ENCODE data around the gene SYTL2. TPM values are rescaled to one million over a fixed set of nuclear protein-coding genes. Genes with fewer than 3 reads are reported as not detected.

Gene SYTL2
- total RNA-seq, 1 donor, result 19.9 TPM

- Histone ChIP-seq H3K9me3 (ENCODE audit: low read depth, low read length) (no peaks in the 10 kb centered on the region), H4K20me1 (ENCODE audit: insufficient read depth, low read length) (no peaks in the 10 kb centered on the region), H3K27me3 (ENCODE audit: insufficient read depth, low read length) (no peaks in the 10 kb centered on the region), H3K79me2 (ENCODE audit: insufficient read depth, low read length) (no peaks in the 10 kb centered on the region), H3K36me3 (ENCODE audit: insufficient read depth, low read length) (no peaks in the 10 kb centered on the region), H2AFZ (ENCODE audit: low read length) (no peak overlapping the region), H3K4me3 (ENCODE audit: insufficient read depth, low read length) (no peak overlapping the region), H3K4me1 (ENCODE audit: insufficient read depth, low read length) (peaks cover 17% of the 10 kb centered on the region), H3K27ac (ENCODE audit: low read depth, low read length) (no peak overlapping the region), H3K4me2 (ENCODE audit: insufficient read depth, low read length) (no peak overlapping the region)
- no peak for TF ChIP-seq CTCF (IDR thresholded peaks at IDR 0.05; ENCODE audit: extremely low read depth, low read depth, low read length)
- no peak for DNase-seq (ENCODE audit: insufficient read length, low spot score, missing footprints)
Observed at GRCh38 chr11:85848006-85848405, 37.1 kb upstream of the SYTL2 start.

- no peak overlapping the region for H3K27ac ChIP-seq (ENCODE audit: low read depth, low read length)
- no peaks in the 10 kb centered on the region for H4K20me1 ChIP-seq (ENCODE audit: insufficient read depth, low read length)
- no peak for TF ChIP-seq CTCF (IDR thresholded peaks at IDR 0.05; ENCODE audit: extremely low read depth, low read depth, low read length)
- no peak for DNase-seq (ENCODE audit: insufficient read length, low spot score, missing footprints)
- H3K36me3 ChIP-seq (ENCODE audit: insufficient read depth, low read length), result no peaks in the 10 kb centered on the region
- H3K4me1 ChIP-seq (ENCODE audit: insufficient read depth, low read length), result peaks cover 17% of the 10 kb centered on the region
- H3K4me2 ChIP-seq (ENCODE audit: insufficient read depth, low read length), result no peak overlapping the region
- H3K27me3 ChIP-seq (ENCODE audit: insufficient read depth, low read length), result no peaks in the 10 kb centered on the region
- H3K4me3 ChIP-seq (ENCODE audit: insufficient read depth, low read length), result no peak overlapping the region
- no peaks in the 10 kb centered on the region for H3K9me3 ChIP-seq (ENCODE audit: low read depth, low read length)
- no peak overlapping the region for H2AFZ ChIP-seq (ENCODE audit: low read length)
- H3K79me2 ChIP-seq (ENCODE audit: insufficient read depth, low read length), result no peaks in the 10 kb centered on the region
Observed at GRCh38 chr11:85847436-85847835, 36.5 kb upstream of the SYTL2 start.

DNA sequence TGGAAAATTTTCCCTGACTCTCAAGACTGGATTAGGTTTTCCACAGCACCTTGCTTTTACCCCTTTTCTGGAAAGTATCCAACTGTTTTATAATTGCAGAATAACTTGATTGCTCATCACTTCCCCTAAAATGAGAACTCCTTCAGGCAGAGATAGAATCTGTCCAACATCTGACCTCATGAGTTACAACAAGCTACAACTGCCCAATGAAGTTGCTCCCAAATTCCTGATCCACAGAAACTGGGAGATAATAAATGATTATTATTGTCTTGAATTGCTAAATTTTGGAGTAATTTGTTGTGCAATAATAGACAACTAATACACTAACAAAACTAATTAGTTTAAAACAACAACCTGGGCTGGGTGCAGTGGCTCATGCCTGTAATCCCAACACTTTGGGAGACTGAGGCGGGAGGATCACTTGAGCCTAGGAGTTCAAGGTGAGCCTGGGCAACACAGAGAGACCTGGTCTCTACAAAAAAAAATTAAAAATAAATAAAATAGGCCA lies 34.2 kb upstream of the SYTL2 start:
- Histone ChIP-seq H4K20me1 (ENCODE audit: insufficient read depth, low read length) (no peaks in the 10 kb centered on the region), H3K79me2 (ENCODE audit: insufficient read depth, low read length) (no peaks in the 10 kb centered on the region), H3K9me3 (ENCODE audit: low read depth, low read length) (no peaks in the 10 kb centered on the region), H3K36me3 (ENCODE audit: insufficient read depth, low read length) (no peaks in the 10 kb centered on the region), H3K4me3 (ENCODE audit: insufficient read depth, low read length) (no peak overlapping the region), H3K4me2 (ENCODE audit: insufficient read depth, low read length) (no peak overlapping the region), H3K4me1 (ENCODE audit: insufficient read depth, low read length) (peaks cover 17% of the 10 kb centered on the region), H3K27me3 (ENCODE audit: insufficient read depth, low read length) (no peaks in the 10 kb centered on the region), H3K27ac (ENCODE audit: low read depth, low read length) (no peak overlapping the region), H2AFZ (ENCODE audit: low read length) (no peak overlapping the region)
- peak; percentile 41 for DNase-seq (ENCODE audit: insufficient read length, low spot score, missing footprints)
- TF ChIP-seq CTCF (IDR thresholded peaks at IDR 0.05; ENCODE audit: extremely low read depth, low read depth, low read length), result no peak

DNA sequence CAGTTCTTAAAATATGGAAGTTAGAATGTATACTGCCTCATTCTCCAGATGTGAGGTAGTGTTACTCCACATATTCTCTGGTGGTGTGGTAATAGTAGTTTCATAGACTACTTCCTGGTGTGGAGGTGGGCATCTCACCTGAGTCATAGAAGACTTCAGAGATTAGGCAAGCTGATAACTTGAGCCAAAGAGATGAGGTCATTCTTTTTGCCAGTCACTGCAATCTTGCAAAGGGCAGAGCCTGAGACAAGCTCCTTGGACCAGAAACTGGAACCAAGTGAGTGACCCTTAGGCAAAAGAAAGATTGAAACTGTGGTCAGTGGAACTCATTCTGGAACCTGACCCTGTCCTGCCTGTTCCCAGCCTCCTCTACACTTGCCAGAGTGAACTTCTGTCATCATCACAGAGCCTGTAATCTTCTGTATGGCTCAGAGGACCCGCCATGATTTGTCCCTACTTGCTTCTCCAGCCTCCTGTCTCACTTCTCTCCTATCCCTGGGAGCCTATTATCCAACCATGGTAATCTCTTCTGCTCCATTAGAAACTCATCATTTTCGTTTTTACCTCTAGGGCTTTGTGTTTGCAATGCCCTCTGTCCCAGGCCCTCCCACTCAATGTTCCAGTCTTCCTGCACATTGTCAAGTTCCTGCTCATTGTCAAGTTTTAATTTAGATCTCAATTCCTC lies 33.6 kb upstream of the SYTL2 start:
- Histone ChIP-seq H3K4me3 (ENCODE audit: insufficient read depth, low read length) (no peak overlapping the region), H3K36me3 (ENCODE audit: insufficient read depth, low read length) (no peaks in the 10 kb centered on the region), H3K4me2 (ENCODE audit: insufficient read depth, low read length) (peak overlapping the region; percentile 24), H4K20me1 (ENCODE audit: insufficient read depth, low read length) (no peaks in the 10 kb centered on the region), H2AFZ (ENCODE audit: low read length) (no peak overlapping the region), H3K79me2 (ENCODE audit: insufficient read depth, low read length) (no peaks in the 10 kb centered on the region), H3K27me3 (ENCODE audit: insufficient read depth, low read length) (no peaks in the 10 kb centered on the region), H3K27ac (ENCODE audit: low read depth, low read length) (no peak overlapping the region), H3K4me1 (ENCODE audit: insufficient read depth, low read length) (peaks cover 17% of the 10 kb centered on the region), H3K9me3 (ENCODE audit: low read depth, low read length) (no peaks in the 10 kb centered on the region)
- peak; percentile 78 for DNase-seq (ENCODE audit: insufficient read length, low spot score, missing footprints)
- no peak for TF ChIP-seq CTCF (IDR thresholded peaks at IDR 0.05; ENCODE audit: extremely low read depth, low read depth, low read length)
